ENCODE results near the gene P3H3.
"Not testable (repeated sequence)": the region's sequence is repeated elsewhere in the genome, so short reads cannot be mapped to it uniquely, and the experiment has no call there.

The P3H3 gene

DNA sequence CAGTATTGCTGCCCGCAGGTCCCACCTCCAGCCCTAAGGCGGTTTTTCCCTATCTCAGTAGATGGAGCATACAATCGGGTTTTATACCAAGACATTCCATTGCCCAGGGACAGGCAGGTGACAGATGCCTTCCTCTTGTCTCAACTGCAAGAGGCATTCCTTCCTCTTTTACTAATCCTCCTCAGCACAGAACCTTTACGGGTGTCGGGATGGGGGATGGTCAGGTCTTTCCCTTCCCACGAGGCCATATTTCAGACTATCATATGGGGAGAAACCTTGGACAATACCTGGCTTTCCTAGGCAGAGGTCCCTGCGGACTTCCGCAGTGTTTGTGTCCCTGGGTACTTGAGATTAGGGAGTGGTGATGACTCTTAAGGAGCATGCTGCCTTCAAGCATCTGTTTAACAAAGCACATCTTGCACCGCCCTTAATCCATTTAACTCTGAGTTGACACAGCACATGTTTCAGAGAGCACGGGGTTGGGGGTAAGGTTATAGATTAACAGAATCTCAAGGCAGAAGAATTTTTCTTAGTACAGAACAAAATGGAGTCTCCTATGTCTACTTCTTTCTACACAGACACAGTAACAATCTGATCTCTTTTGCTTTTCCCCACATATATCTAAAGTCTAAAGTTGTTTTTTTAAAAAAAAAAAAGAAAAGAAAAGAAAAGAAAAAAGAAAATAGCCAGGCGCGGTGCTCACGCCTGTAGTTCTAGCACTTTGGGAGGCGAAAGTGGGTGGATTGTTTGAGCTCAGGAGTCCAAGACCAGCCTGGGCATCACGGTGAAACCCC lies 58.2 kb downstream of the P3H3 start:
- not testable (repeated sequence) for DNase-seq

DNA sequence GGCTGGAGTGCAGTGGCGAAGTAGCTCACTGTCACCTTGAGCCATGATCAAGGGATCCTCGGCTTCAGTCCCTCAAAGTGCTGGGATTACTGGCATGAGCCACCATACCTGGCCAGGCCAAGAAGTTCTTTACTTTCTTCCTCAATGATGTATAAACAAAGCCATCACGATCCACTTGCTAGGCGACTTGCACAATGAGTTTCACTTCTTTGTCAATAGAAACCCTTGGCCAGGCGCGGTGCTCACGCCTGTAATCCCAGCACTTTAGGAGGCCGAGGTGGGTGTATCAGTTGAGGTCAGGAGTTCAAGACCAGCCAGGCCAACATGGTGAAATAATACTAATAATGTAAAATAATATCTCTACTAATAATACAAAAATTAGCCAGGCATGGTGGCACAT lies 59.3 kb downstream of the P3H3 start:
- DNase-seq = no peak

DNA sequence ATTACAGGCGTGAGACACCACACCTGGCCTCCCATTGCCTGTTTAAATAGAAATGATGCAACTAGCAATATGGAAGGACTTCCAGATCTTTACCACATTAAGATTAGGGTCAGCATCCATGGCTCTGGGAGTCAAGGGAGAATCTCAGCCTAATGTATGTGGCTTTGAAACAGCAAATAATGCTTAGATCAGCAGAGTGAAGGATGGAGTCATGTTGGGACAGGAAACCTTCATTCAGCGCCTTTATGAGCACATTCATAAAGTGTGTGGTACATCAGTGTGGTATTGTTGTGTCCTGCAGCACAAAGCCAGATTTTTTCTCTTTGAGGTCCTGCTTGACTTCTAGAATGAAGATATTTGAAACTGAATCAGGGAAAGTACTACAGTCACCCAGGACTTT lies 60.2 kb downstream of the P3H3 start:
- no peak for DNase-seq

DNA sequence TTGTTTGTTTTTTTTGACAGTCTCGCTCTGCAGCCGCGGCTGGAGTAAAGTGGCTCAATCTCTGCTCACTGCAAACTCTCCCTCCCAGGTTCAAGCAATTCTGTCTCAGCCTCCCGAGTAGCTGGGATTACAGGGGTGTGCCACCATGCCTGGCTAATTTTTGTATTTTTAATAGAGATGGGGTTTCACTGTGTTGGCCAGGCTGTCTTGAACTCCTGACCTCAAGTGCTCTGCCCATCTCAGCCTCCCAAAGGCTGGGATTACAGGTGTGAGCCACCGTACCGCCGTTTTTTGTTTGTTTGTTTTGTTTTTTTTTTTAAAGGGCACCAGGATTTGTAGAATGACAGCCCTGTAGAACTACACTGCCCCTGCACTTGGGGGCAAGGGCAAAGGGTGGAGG lies 60.6 kb downstream of the P3H3 start:
- DNase-seq = not testable (repeated sequence)

All from anterior cingulate cortex (tissue), 58 donors.